H7 (cell line): ENCODE data around the gene EIF5A. TPM values are rescaled to one million over a fixed set of nuclear protein-coding genes. Genes with fewer than 3 reads are reported as not detected.

Experiments used
- DNase-seq: peaks from one replicate; pipeline ENCODE4 v3.0.0; 2012
- H3K27me3 ChIP-seq: 2 replicates; pipeline ENCODE4 v1.6.0; 2011; ENCODE audit warnings: mild to moderate bottlenecking, low read length; ENCODE audit not compliant: control insufficient read depth, insufficient read depth
- H3K36me3 ChIP-seq: replicated peaks from 2 replicates; pipeline ENCODE4 v1.5.1; 2011; ENCODE audit warnings: low read length; ENCODE audit not compliant: control insufficient read depth, insufficient read depth
- H3K4me3 ChIP-seq: 2 replicates; pipeline ENCODE4 v1.5.1; 2011; ENCODE audit warnings: low read depth, mild to moderate bottlenecking, control low read depth, low read length, moderate library complexity; ENCODE audit not compliant: insufficient read depth
- total RNA-seq: library from RNA; depleted of rRNA; stranded (reverse); fragments of >200 nt; shearing (Covaris generic); gene quantifications from 2 replicates; pipeline ENCODE4 v1.2.3, GENCODE V29; 2014

Gene EIF5A
- total RNA-seq, 1 experiment from 2014 or later, result 1,116 TPM

DNA sequence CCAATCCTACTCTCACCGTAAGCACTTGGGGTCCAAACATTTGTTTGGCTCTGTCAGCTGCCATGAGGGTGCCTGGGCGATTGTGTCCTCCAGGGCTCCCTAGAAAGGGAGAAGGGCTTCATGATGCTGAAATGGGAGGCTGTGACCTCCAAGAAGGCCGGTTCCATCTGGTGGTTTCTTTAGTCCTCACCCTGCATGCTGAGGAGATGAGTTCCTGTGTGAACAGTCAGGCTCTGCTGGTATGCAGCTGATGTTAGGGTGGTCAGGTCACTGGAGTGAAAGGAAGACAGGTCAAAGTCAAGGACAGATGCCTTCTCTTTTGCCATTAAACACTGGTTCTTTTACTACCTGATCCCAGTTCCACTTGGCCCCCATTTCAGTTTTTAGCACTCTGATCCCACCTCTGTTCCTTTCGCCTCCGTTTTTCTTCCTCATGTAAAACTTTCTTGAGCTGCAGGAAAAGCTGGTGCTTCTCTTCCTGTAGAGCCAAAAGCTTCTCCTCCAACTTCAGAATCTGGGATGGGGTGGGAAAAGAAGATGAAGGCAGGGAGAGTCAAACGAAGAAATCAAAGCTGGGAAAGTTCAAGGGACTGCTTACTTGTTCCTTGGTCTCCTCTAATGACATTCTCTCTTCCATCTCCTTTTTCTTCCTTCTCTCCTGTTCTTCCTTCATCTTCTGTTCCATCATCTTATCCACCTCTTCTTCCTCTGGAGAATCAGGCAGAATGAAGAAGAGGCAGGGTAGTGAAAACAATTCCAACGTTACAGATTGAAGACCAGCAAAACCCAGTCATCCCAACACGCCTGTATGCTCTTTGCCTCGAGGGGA is 6.7 kb downstream of the EIF5A start:
- peaks cover 51% of the 10 kb centered on the region for H3K36me3 ChIP-seq
- DNase-seq, result no peak

DNA sequence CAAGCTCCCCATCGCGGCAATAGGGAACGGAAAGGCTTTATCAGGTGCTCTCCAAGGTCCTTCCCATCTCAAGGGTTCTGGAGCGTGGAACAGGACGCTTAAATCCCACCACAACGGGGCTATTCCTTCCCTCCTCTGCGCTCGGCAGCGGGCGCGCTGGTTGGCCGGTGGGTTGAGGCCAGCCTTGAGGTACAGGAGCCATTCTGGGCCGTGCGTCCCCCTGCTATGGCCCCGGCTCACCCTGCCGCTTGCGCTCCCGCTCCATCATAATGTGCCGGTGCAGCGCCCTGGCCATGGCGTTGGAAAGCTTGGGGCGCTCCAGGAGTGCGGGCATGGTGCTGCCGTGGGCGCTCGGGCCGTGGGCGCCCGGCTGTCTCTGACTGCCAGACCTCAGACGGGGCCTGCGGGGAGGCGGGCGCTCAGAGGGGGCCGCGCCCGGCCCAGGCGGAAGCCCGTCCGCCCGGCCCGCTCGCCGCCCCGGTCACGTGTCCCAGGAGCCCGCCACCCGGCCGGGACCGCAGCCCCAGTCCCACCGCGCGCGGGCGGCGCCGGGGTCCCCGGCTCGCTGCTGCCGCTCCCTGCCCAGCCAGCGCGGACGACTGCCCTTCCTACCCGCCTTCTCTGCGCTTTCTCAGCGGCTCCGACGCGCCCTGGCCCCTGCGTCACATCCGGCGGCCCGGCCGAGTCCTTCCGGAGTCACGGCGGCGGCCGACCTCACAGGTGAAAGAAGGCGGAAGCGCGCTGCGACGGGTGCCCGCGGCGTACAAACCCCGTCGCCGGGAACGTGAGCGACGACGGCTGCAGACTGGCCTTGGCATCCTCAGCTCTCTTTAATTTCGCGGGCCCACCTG is 7.5 kb downstream of the EIF5A start, which contains the start of gene GPS2:
TSS of gene GPS2 (minus strand) at position 642 of the 851 bp plus-strand sequence. CDS start at position 334, 308 bp downstream.
- peak; percentile 99 for DNase-seq
- Histone ChIP-seq H3K27me3 (no peaks in the 10 kb centered on the region), H3K4me3 (peak within 1 kb of the TSS; percentile 73), H3K36me3 (peaks cover 44% of the 10 kb centered on the region)

More for the DNA sequence above, 6.7 kb downstream of the EIF5A start:
- H3K4me3 ChIP-seq, result peak overlapping the region; percentile 73
- H3K27me3 ChIP-seq, result no peaks in the 10 kb centered on the region

DNA sequence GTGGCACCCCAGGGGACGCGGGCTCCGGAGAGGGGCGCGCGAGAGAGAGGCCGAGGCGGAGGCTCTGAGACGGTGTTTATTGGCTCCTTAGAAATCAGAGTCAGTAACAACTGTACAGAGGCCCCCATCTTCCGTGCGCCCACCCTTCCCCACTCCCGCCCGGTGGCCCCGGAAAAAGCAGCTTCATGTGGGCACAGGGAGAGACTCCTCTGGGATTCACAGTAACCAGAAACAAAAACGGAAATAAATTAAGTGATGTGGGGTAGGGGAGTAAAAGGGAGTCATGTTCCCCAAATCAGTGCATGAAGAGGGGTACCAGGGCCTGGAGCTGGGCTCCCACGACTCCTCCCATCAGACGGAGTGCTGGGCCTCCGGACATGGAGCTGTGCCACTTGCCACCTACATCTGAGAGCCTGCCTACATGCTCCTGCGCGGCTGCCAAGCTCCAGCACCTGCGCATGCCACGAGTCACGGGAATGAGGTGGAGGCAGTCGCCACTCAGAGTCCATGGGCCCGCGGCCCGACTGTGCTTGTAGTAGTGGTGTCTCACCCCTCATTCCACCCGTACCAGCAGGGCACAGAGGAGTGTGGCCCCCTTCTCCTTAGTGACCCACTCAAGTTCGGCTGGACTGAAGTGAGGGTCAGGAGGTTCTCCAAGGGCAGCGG is 8.3 kb downstream of the EIF5A start:
- no peak for DNase-seq
- Histone ChIP-seq H3K4me3 (peak overlapping the region; percentile 73), H3K36me3 (peaks cover 41% of the 10 kb centered on the region), H3K27me3 (no peaks in the 10 kb centered on the region)

DNA sequence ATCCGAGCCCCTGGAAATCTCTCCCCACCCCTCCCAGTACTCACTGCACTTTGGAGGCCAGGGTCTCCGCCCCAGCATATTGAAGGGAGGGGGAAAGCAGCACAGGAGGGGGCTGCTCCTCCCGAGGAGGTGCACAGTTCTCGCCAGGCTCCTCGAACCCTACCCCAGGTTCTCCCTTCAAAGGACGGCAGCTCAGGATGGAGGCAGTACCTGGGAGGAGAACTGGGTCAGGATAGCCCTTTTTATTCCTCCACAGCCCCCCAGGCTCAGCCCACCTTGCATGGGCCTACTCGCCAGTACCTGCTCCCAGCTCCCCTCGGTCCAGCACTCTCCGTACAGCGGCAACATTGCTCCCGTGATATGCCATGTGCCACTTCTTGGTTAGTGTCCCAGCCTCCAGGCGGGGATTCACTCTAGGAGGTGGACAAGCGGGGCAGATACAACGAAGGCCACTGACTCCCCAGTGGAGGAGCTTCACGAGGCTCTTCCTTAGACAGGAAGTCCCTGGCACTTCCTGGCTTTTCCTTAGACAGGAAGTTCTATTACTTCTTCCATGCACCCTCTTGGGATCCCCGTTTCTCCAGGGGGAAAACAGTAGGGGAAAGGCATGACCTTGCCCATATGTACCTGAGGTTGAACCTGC is 9.9 kb downstream of the EIF5A start:
- DNase-seq, result peak; percentile 35
- Histone ChIP-seq H3K4me3 (no peak overlapping the region), H3K27me3 (no peaks in the 10 kb centered on the region), H3K36me3 (peaks cover 44% of the 10 kb centered on the region)

DNA sequence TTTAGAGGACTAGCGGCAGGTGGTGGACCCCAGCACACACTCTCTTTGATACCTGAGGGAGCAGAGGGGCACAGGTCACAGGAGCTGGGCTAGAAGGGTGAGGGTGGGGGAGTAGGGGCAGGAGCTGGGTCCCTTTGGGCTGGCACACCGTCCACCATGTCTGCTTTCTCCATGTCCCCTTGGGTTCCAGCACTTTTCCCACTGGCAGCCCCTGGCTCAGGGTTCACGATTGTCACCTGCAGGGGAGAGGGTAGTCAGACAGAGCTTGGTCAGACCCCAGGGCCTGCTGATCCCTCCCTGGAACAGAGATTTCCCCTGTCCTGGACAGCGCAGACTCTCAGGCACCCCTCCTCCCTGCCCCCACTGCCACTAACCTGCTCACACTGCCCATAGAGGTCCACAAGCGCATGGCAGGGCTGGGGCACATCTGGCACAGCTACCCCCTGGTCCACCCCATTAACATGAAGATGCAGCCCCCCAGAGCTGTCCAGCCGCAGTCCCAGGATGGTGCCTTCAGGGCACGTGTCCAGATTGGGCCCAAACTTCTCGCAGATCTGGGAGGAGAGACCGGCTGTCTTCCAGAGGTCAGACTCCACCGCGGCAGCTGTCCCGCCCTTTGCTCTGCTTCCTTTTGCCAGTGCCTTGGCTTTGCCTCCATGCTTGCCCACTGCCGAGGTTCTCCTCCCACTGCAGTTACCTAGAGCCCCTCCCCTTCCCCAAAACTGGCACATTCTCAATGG is 10.9 kb downstream of the EIF5A start:
- Histone ChIP-seq H3K27me3 (no peaks in the 10 kb centered on the region), H3K4me3 (no peak overlapping the region), H3K36me3 (peaks cover 47% of the 10 kb centered on the region)
- peak; percentile 35 for DNase-seq

DNA sequence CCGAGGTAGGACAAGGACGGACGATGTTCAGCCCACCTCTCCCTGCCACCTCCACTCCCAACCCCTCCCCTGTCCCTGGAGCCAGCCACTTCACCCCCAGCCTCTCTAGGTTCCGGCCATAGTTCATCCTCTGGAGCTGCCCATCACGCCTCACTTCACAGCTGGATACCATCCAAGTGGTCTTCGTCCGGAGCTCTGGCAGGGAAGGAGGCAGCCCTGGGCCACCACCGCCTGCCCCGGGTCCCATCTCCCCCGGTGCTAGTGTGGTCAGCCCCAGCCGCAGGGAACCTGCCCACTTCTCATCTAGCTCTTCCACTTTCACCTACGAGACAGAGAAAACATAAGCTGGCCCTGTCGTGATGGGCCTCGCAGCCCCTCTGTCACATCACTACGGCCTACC is 14.0 kb downstream of the EIF5A start:
- H3K36me3 ChIP-seq, result peaks cover 66% of the 10 kb centered on the region
- H3K27me3 ChIP-seq, result no peaks in the 10 kb centered on the region
- peak; percentile 34 for DNase-seq
- H3K4me3 ChIP-seq, result no peak overlapping the region

DNA sequence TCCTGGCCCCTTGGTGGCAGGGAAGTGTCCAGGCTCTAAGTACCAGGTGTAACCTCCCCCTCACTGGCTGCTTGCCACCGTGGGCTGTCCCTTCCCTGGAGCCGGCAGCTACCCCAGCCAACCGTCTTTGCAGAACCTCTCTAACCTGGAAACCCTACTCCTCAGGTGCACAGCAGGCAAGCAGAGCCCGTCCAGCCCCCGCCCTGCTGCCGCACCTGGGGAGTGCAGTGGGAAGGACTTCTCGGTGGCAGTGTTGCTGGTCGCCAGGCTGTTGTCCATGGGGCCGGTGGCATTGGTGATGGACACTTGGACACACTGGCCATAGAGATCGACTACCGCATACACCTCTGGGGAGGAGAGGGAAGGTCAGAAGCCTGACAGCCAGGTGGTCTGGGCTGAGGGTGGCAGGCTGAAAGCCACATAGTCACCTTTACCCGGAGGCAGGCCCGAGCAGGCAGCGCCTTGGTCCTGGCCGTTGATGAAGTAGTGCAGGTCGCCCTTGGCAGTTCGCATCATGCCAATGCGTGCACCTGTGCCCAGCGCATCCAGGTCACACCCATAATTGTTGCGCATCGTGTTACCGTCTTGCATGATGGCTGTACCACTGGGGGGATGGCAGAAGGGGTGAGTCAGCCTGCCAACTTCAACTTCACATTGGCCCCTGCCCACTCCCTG is 15.2 kb downstream of the EIF5A start:
- Histone ChIP-seq H3K27me3 (no peaks in the 10 kb centered on the region), H3K4me3 (no peak overlapping the region), H3K36me3 (peaks cover 64% of the 10 kb centered on the region)
- DNase-seq, result peak; percentile 37

DNA sequence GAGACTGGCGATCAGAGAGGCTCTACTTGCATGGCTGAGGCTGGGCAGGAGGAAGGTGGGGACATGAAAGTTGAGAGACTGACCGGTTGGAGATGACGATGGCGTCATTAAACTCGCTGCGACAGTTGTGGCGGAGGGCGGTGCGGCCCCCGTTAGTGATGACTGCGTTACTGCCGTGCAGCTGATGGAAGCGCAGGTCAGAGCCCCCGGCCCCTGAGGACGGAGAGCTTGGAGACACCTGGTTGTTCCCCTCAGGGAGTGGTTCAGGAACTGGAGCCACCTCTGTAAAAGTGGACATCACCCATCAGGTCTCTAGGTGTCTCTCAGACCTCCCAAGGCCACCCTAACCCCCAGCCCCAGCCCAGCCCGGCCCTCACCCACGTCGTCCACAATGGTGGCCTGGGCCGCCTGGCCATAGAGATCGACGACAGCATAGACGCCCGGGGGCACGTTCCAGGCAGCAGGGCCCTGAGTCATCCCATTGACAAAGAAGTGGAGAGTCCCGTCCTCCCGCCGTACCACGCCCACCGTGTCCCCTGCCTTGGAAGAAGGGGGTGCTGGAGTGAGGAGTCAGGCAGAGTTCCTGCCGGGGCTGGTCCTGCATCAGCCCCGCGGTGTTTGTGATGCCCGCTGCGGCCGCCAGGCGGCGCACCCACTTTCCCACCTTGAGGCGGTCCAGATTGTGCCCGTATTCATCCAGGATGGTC is 16.5 kb downstream of the EIF5A start:
- peak; percentile 98 for DNase-seq
- Histone ChIP-seq H3K4me3 (no peak overlapping the region), H3K27me3 (no peaks in the 10 kb centered on the region), H3K36me3 (peaks cover 54% of the 10 kb centered on the region)

DNA sequence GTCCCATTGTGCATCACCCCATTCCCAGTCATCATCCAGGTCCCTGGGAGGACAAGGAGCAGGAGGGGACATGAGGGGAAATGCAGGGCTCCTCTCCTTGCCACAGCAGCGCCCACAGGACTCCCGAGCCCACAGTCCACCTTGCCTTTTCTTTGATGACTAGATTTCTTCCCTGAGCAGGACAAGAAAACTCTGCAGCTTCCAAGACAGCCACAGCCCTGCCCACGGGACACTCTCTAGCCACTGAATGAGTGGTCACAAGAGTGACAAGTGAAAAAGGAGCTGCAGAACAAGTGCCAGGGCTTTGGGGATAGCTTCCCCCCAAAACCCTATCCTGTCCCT is 17.0 kb downstream of the EIF5A start:
- peaks cover 51% of the 10 kb centered on the region for H3K36me3 ChIP-seq

DNA sequence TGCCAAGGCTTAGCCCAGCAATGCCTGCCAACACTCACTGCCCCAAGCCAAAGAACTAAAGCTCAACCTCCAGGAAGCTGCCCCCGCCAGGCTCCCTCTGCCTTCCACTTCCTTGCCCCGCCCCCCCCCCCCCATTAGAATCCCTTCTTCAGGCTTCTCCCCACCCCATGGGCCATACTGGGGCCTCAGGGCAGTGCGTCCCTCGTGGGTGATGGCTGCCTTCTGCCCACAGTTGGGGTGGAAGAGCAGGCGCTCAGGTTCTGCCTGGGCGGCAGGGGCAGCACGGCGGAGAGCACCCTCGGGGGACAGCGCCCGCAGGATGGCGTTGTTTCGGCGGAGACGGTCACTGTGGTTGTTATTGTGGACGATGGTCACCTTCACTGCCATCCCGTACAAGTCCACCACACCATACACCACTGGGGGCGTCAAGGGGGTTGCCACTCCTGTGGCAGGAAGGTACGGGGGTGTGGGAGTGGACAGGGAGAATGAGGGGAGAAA is 17.7 kb downstream of the EIF5A start:
- peak; percentile 42 for DNase-seq
- Histone ChIP-seq H3K4me3 (no peak overlapping the region), H3K36me3 (peaks cover 51% of the 10 kb centered on the region), H3K27me3 (no peaks in the 10 kb centered on the region)

More for the DNA sequence above, 17.0 kb downstream of the EIF5A start:
- DNase-seq, result no peak
- Histone ChIP-seq H3K4me3 (no peak overlapping the region), H3K27me3 (no peaks in the 10 kb centered on the region)

DNA sequence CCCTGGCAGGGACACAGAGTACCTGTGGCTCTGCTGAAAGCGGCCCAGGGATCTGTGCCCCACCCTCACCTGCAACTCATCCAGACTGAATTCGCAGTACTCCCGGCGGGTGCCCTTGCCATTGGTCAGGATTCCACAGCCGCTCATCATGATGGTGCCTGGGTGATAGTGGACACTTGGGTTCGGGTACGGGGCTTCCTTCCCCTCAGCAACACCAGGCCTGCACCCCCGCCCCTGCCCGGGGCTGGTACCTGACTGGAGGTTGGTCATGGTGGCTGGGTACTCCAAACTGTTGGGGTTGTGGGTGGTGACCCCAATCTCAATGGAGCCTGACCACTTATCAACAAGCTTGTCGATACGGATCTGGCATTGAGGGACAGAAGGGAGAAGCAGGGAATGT is 18.8 kb downstream of the EIF5A start:
- no peak overlapping the region for H3K4me3 ChIP-seq
- H3K27me3 ChIP-seq, result no peaks in the 10 kb centered on the region
- peak; percentile 34 for DNase-seq
- H3K36me3 ChIP-seq, result peaks cover 42% of the 10 kb centered on the region

DNA sequence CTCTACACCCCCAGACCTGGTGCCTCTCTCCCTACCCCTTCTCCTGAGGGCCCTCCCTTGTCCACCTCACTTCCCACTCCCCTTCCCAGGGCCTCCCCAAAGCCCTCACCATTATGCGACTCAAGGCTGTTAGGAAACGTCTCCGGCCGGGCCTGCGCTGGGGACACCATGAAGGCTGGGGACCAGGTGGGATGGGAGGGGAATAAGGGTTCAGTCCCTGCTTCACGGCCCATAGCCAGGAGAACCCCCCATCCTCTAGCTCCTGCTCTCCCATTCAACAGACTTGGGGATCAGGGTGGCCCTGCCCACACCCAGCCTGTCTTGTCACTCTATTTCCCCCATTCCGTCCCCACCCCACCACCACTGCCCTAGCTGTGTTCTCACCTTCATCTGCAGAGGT is 19.6 kb downstream of the EIF5A start:
- Histone ChIP-seq H3K36me3 (peaks cover 37% of the 10 kb centered on the region), H3K27me3 (no peaks in the 10 kb centered on the region), H3K4me3 (no peak overlapping the region)
- DNase-seq, result no peak

DNA sequence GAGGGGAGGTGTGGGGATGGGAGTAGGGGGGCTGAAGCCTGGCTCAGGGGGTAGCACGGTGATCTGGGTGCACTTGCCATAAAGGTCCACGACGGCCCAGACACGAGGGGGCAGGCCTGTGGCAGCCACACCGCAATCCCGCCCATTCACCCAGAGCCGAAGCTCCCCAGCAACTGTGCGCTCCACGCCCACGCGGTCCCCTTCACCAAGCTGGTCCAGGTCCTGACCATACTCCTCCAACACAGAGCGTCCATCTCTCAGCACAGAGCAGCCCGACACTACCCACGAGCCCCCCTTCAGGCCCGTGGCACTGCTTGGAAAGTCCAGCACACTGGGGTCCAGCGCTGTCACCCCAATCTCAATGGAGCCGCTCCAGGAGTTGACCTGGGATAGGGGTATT is 20.1 kb downstream of the EIF5A start:
- no peak for DNase-seq
- Histone ChIP-seq H3K27me3 (no peaks in the 10 kb centered on the region), H3K36me3 (peaks cover 32% of the 10 kb centered on the region), H3K4me3 (no peak overlapping the region)
